DMS53 treated with DMSO at 0.1 percent for 48 hours (cell line): ENCODE results near the gene HOXA3.

Experiments
- DNase-seq: peaks from one replicate; lab custom pipeline; 2025; ENCODE audit not compliant: unreplicated experiment; lab: John Stamatoyannopoulos, UW

The HOXA3 gene

GRCh38 chr7:27095050-27095896 lies 57.1 kb downstream of the HOXA3 start:
- no peak for DNase-seq

- no peak for DNase-seq
These were observed 57.9 kb downstream of the HOXA3 start for GRCh38 chr7:27094304-27095049.

- no peak for DNase-seq
These were observed 59.0 kb downstream of the HOXA3 start for GRCh38 chr7:27093184-27093895.

GRCh38 chr7:27092819-27093110 lies 59.6 kb downstream of the HOXA3 start:
- DNase-seq: no peak

- DNase-seq: no peak
These were observed 60.2 kb downstream of the HOXA3 start for GRCh38 chr7:27091941-27092818.

- DNase-seq: peak; percentile 94
These were observed 61.3 kb downstream of the HOXA3 start for GRCh38 chr7:27091105-27091504.

- DNase-seq: no peak
These were observed 64.1 kb downstream of the HOXA3 start for GRCh38 chr7:27088002-27088922.

GRCh38 chr7:27083646-27084045 lies 68.7 kb downstream of the HOXA3 start:
- peak; percentile 55 for DNase-seq

GRCh38 chr7:27082171-27082570 lies 70.2 kb downstream of the HOXA3 start:
- DNase-seq: no peak

- DNase-seq: no peak
These were observed 71.4 kb downstream of the HOXA3 start for GRCh38 chr7:27080844-27081436.

GRCh38 chr7:27079234-27079975 lies 73.0 kb downstream of the HOXA3 start:
- DNase-seq: no peak

GRCh38 chr7:27078616-27079233 lies 73.7 kb downstream of the HOXA3 start:
- no peak for DNase-seq

GRCh38 chr7:27073076-27073475 lies 79.3 kb downstream of the HOXA3 start:
- DNase-seq: no peak

- DNase-seq: no peak
These were observed 80.6 kb downstream of the HOXA3 start for GRCh38 chr7:27071622-27072390.

- no peak for DNase-seq
These were observed 84.1 kb downstream of the HOXA3 start for GRCh38 chr7:27068259-27068658.

GRCh38 chr7:27066148-27066547 lies 86.2 kb downstream of the HOXA3 start:
- DNase-seq: no peak

- DNase-seq: no peak
These were observed 86.7 kb downstream of the HOXA3 start for GRCh38 chr7:27065709-27066108.

GRCh38 chr7:27064661-27065060 lies 87.7 kb downstream of the HOXA3 start:
- no peak for DNase-seq
